Measurements from ENCODE around the gene SLIT1. TPM values are rescaled to one million over a fixed set of nuclear protein-coding genes. Genes with fewer than 3 reads are reported as not detected.
"Not testable (repeated sequence)": the region's sequence is repeated elsewhere in the genome, so short reads cannot be mapped to it uniquely, and the experiment has no call there.

The SLIT1 gene
- total RNA-seq, 1 donor from 2014 or later: 0.08 TPM

GRCh38 chr10:97089209-97089870, 96.4 kb downstream of the SLIT1 start:
- DNase-seq (ENCODE audit: low spot score): no peak
- no peak for ATAC-seq

- no peak for ATAC-seq
- DNase-seq (ENCODE audit: low spot score): no peak
Observed at GRCh38 chr10:97087296-97087695, 98.5 kb downstream of the SLIT1 start.

- DNase-seq (ENCODE audit: low spot score) (no peak), ATAC-seq (no peak)
Observed at GRCh38 chr10:97086530-97086929, 99.2 kb downstream of the SLIT1 start.

GRCh38 chr10:97083228-97083829, 102.4 kb downstream of the SLIT1 start:
- ATAC-seq (no peak), DNase-seq (ENCODE audit: low spot score) (no peak)

GRCh38 chr10:97082575-97082974, 103.2 kb downstream of the SLIT1 start:
- ATAC-seq; DNase-seq (ENCODE audit: low spot score): not testable (repeated sequence)

- DNase-seq (ENCODE audit: low spot score) (no peak), ATAC-seq (peak; percentile 82)
Observed at GRCh38 chr10:97081621-97082235, 104.0 kb downstream of the SLIT1 start.

- ATAC-seq: no peak
- no peak for DNase-seq (ENCODE audit: low spot score)
Observed at GRCh38 chr10:97080051-97080776, 105.5 kb downstream of the SLIT1 start.

GRCh38 chr10:97079448-97079847, 106.3 kb downstream of the SLIT1 start:
- DNase-seq (ENCODE audit: low spot score): no peak
- no peak for ATAC-seq

GRCh38 chr10:97078938-97079445, 106.8 kb downstream of the SLIT1 start:
- DNase-seq (ENCODE audit: low spot score) (no peak), ATAC-seq (no peak)

GRCh38 chr10:97078261-97078937, 107.4 kb downstream of the SLIT1 start:
- DNase-seq (ENCODE audit: low spot score) (no peak), ATAC-seq (no peak)

- ATAC-seq (no peak), DNase-seq (ENCODE audit: low spot score) (no peak)
Observed at GRCh38 chr10:97076781-97077180, 109.0 kb downstream of the SLIT1 start.

GRCh38 chr10:97075961-97076525, 109.7 kb downstream of the SLIT1 start:
- no peak for ATAC-seq
- DNase-seq (ENCODE audit: low spot score): no peak

GRCh38 chr10:97075421-97075820, 110.3 kb downstream of the SLIT1 start:
- no peak for ATAC-seq

GRCh38 chr10:97074256-97075145, 111.3 kb downstream of the SLIT1 start:
- ATAC-seq (no peak), DNase-seq (ENCODE audit: low spot score) (no peak)

More at GRCh38 chr10:97075421-97075820, 110.3 kb downstream of the SLIT1 start:
- DNase-seq (ENCODE audit: low spot score): no peak

GRCh38 chr10:97072851-97073665, 112.7 kb downstream of the SLIT1 start:
- peak; percentile 73 for DNase-seq (ENCODE audit: low spot score)

GRCh38 chr10:97071496-97071895, 114.3 kb downstream of the SLIT1 start:
- no peak for DNase-seq (ENCODE audit: low spot score)
- no peak for ATAC-seq

More at GRCh38 chr10:97072851-97073665, 112.7 kb downstream of the SLIT1 start:
- ATAC-seq: peak; percentile 92

GRCh38 chr10:97069576-97070362, 116.0 kb downstream of the SLIT1 start:
- DNase-seq (ENCODE audit: low spot score) (no peak), ATAC-seq (no peak)

- no peak for ATAC-seq
Observed at GRCh38 chr10:97069026-97069425, 116.7 kb downstream of the SLIT1 start.

More at GRCh38 chr10:97069026-97069425, 116.7 kb downstream of the SLIT1 start:
- no peak for DNase-seq (ENCODE audit: low spot score)
